IMR-90 (cell line): ENCODE data around the gene ANKRD13B. TPM values are rescaled to one million over a fixed set of nuclear protein-coding genes. Genes with fewer than 3 reads are reported as not detected.

ENCODE experiments used
- ATAC-seq: fragments of 200-7000 bp; cut with Tn5 transposase; 2 replicates; pipeline ENCODE4 v1.9.1; 2020; ENCODE audit warnings: low read depth, mild to moderate bottlenecking, moderate library complexity
- BruUV-seq: library from RNA; stranded (reverse); fragments of 400-500 nt; replicated peaks from 2 replicates; lab custom pipeline; 2021; lab: Mats Ljungman, UMichigan
- CTCF ChIA-PET: fragments of 300-600 bp; formaldehyde crosslinking; extraction: SDS; loops from one replicate; lab custom pipeline; 2021; ENCODE audit warnings: antibody characterized with exemption; lab: Yijun Ruan, JAX
- POLR2A ChIA-PET: fragments of 300-600 bp; sonication (Branson Sonifier 250); formaldehyde crosslinking; loops from one replicate; lab custom pipeline; 2022; ENCODE audit warnings: antibody characterized with exemption; ENCODE audit not compliant: unreplicated experiment; lab: Charles Lee
- DNase-seq: peaks from one replicate; pipeline ENCODE4 v3.0.0; 2013
- H2AFZ ChIP-seq: replicated peaks from 2 replicates; pipeline ENCODE3; 2013; ENCODE audit warnings: low read length, mild to moderate bottlenecking; ENCODE audit not compliant: poor library complexity
- H2AK5ac ChIP-seq: 2 replicates; pipeline ENCODE4 v1.6.1; 2013; ENCODE audit warnings: low read depth, low read length, inconsistent platforms
- H2AK9ac ChIP-seq: replicated peaks from 2 replicates; pipeline ENCODE3; 2013; ENCODE audit warnings: mild to moderate bottlenecking, low read depth, low read length, moderate library complexity; ENCODE audit not compliant: poor library complexity
- H2BK120ac ChIP-seq: 2 replicates; pipeline ENCODE4 v1.6.1; 2013; ENCODE audit warnings: low read depth, low read length, inconsistent platforms
- H2BK15ac ChIP-seq: 3 replicates; pipeline ENCODE4 v1.6.1; 2013; ENCODE audit warnings: low read depth, low read length, inconsistent platforms
- H2BK20ac ChIP-seq: 2 replicates; pipeline ENCODE4 v1.6.1; 2013; ENCODE audit warnings: low read depth, mild to moderate bottlenecking, inconsistent platforms, low read length, moderate library complexity
- H2BK5ac ChIP-seq: 2 replicates; pipeline ENCODE4 v1.6.1; 2013; ENCODE audit warnings: mild to moderate bottlenecking, low read depth, low read length, inconsistent platforms; ENCODE audit not compliant: poor library complexity, severe bottlenecking
- H3K14ac ChIP-seq: replicated peaks from 2 replicates; pipeline ENCODE4 v1.6.1; 2013; ENCODE audit warnings: low read depth, low read length, inconsistent platforms
- H3K18ac ChIP-seq: 2 replicates; pipeline ENCODE4 v1.6.1; 2013; ENCODE audit warnings: low read depth, low read length, control low read depth
- H3K23ac ChIP-seq: 2 replicates; pipeline ENCODE4 v1.6.1; 2013; ENCODE audit warnings: low read depth, low read length, inconsistent platforms
- H3K27ac ChIP-seq: 2 replicates; pipeline ENCODE4 v1.5.1; 2013; ENCODE audit warnings: mild to moderate bottlenecking, control low read depth, low read length; ENCODE audit not compliant: insufficient read depth
- H3K27me3 ChIP-seq: 2 replicates; pipeline ENCODE4 v1.6.1; 2013; ENCODE audit warnings: low read length; ENCODE audit not compliant: control insufficient read depth, insufficient read depth
- H3K36me3 ChIP-seq: 2 replicates; pipeline ENCODE4 v1.6.1; 2013; ENCODE audit warnings: low read length, mixed read lengths; ENCODE audit not compliant: control insufficient read depth, insufficient read depth
- H3K4ac ChIP-seq: 2 replicates; pipeline ENCODE4 v1.6.1; 2013; ENCODE audit warnings: low read depth, low read length, inconsistent platforms
- H3K4me1 ChIP-seq: 2 replicates; pipeline ENCODE4 v1.6.1; 2013; ENCODE audit warnings: low read length, mixed read lengths; ENCODE audit not compliant: control insufficient read depth, insufficient read depth
- H3K4me2 ChIP-seq: 2 replicates; pipeline ENCODE4 v1.6.1; 2013; ENCODE audit warnings: low read depth, mild to moderate bottlenecking, control low read depth, low read length, moderate library complexity
- H3K4me3 ChIP-seq: 2 replicates; pipeline ENCODE4 v1.5.1; 2013; ENCODE audit warnings: low read depth, mild to moderate bottlenecking, control low read depth, low read length, moderate library complexity; ENCODE audit not compliant: insufficient read depth
- H3K56ac ChIP-seq: 2 replicates; pipeline ENCODE4 v1.6.1; 2013; ENCODE audit warnings: low read length, inconsistent platforms; ENCODE audit not compliant: insufficient read depth; ENCODE audit errors: extremely low read depth
- H3K79me1 ChIP-seq, 2 experiments: 2 replicates each; pipeline ENCODE4 v1.6.1; 2013; ENCODE audit warnings: low read length in 2 of 2, inconsistent platforms in 1 of 2, low read depth in 1 of 2
- H3K9ac ChIP-seq: 2 replicates; pipeline ENCODE4 v1.6.1; 2013; ENCODE audit warnings: low read depth, low read length, control low read depth
- H3K9me1 ChIP-seq: 2 replicates; pipeline ENCODE4 v1.6.1; 2013; ENCODE audit warnings: low read length, inconsistent platforms; ENCODE audit not compliant: insufficient read depth
- H3K9me3 ChIP-seq: 2 replicates; pipeline ENCODE4 v1.6.1; 2013; ENCODE audit warnings: low read length; ENCODE audit not compliant: control insufficient read depth, insufficient read depth
- H4K20me1 ChIP-seq: 2 replicates; pipeline ENCODE4 v1.6.1; 2013; ENCODE audit warnings: low read length, inconsistent platforms; ENCODE audit not compliant: insufficient read depth
- H4K5ac ChIP-seq: 2 replicates; pipeline ENCODE4 v1.6.1; 2013; ENCODE audit warnings: mild to moderate bottlenecking, low read depth, low read length, control low read depth
- H4K8ac ChIP-seq, 2 experiments: 2 replicates each; pipeline ENCODE4 v1.6.1; 2013; ENCODE audit warnings: low read depth in 2 of 2, low read length in 2 of 2, control low read depth in 1 of 2, inconsistent platforms in 1 of 2
- H4K91ac ChIP-seq: 2 replicates; pipeline ENCODE4 v1.6.1; 2013; ENCODE audit warnings: low read depth, low read length, inconsistent platforms; ENCODE audit not compliant: insufficient read depth
- CHD1 ChIP-seq: IDR thresholded peaks from 2 replicates; pipeline ENCODE4 v1.6.1; 2012; ENCODE audit warnings: low read depth, low read length, improper control_type of control experiment
- MAZ ChIP-seq: IDR thresholded peaks from 2 replicates; pipeline ENCODE4 v1.6.1; 2012; ENCODE audit warnings: low read depth, mild to moderate bottlenecking, low read length, improper control_type of control experiment, moderate library complexity, borderline replicate concordance
- MXI1 ChIP-seq: IDR thresholded peaks from 2 replicates; pipeline ENCODE4 v1.6.1; 2012; ENCODE audit warnings: low read depth, mild to moderate bottlenecking, low read length, moderate library complexity, borderline replicate concordance
- WGBS, 2 experiments: methylation state at CpG; one replicate each; pipeline versions ENCODE4 v1.1.5 to v1.1.7; 2013; ENCODE audit warnings: missing lambda C conversion rate in 2 of 2; ENCODE audit not compliant: insufficient read length in 1 of 2; ENCODE audit errors: extremely low coverage in 2 of 2; 5-methylcytosine and 5-hydroxymethylcytosine counted together
- dilution Hi-C: fragments of 300-500 bp; cut with HindIII; formaldehyde crosslinking; loops from one replicate; pipeline ENCODE4 v1.14.3; 2018; ENCODE audit warnings: low sequenced_read_pairs; ENCODE audit not compliant: unreplicated experiment
- in situ Hi-C: fragments of 300-500 bp; cut with MboI; formaldehyde crosslinking; loops from 3 replicates; pipeline ENCODE4 v1.14.3; 2019; ENCODE audit warnings: low sequenced_read_pairs, inconsistent platforms, mixed read lengths
- intact Hi-C: fragments of 100-400 bp; cut with micrococcal nuclease; formaldehyde crosslinking; loops from 2 replicates; pipeline ENCODE4 v1.10.0; 2022
- polyA plus RNA-seq, 3 experiments: library from polyadenylated mRNA; depleted of rRNA; stranded (reverse); fragments of >200 nt; gene quantifications; 2 replicates each; pipeline ENCODE4 v1.2.3, GENCODE V29; 2012; ENCODE audit warnings: low replicate concordance in 1 of 3
- total RNA-seq: library from RNA; depleted of rRNA; stranded (reverse); fragments of >200 nt; gene quantifications from 2 replicates; pipeline ENCODE4 v1.2.3, GENCODE V29; 2012
- TF ChIP-seq, protein P1 (sequence below): conservative IDR thresholded peaks from 2 replicates; pipeline ENCODE4 v1.5.1; 2012; ENCODE audit warnings: mild to moderate bottlenecking, low read depth, low read length, improper control_type of control experiment

Gene ANKRD13B
- total and polyA plus RNA-seq, 2 of the 4 experiments (the other 2 are of a cell fraction), result 0.90 to 4.0 TPM

- peak; percentile 99 for TF ChIP-seq MAZ
Observed at GRCh38 chr17:29591737-29592608, 959 bp upstream of the ANKRD13B start (continued).

DNA sequence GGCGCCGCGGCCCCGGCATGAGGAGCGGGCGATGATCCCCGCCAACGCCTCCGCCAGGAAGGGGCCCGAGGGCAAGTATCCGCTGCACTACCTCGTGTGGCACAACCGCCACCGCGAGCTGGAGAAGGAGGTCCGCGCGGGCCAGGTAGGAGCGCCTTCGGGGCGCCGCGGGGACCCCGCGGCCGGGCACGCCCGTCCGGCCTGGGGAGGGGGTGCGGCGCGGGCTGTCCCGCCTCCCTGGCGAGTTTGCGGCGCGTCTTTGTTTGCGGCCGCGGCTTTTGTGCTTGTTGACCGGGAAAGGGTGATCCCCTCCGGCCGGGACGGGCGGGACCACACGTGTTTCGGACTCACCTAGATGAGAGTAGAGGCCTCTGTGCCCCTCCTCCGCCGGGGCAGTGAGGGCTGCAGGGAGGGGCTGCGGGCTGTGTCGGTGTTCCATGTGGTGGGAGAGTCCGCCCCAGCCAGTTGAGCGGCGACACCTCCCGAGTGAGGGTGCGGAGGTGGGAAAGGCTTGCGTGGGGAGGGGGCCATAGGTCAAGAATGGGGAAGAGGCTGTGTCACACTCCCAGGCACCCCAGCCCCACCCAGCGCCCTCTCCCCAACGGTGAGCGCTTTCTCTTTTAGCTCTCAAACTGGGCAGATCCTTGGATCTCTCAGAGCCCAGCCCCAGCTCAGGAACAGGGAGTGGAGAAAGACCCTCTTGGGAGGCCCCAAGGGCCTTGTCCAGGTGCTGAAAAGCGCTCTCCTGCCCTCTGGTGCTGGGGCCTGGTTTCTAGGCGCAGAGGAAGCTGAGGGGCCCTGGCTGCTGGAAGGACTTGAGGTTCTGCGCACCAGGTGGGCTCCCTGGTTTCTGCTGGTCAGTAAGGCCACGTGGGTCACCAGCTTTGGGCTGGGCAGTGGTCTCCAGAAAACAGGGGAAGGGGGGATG, 923 bp downstream of the ANKRD13B start:
- H2BK120ac ChIP-seq, result no peak overlapping the region

More for the DNA sequence above, 923 bp downstream of the ANKRD13B start:
- peak overlapping the region; percentile 73 for H3K4me3 ChIP-seq
- no peak overlapping the region for H4K91ac ChIP-seq
- no peak overlapping the region for H2BK15ac ChIP-seq
- dilution Hi-C loops (no loop called here), intact Hi-C loops (no loop called here), in situ Hi-C loops (no loop called here)
- peak; percentile 24 for DNase-seq
- H3K27ac ChIP-seq, result no peak overlapping the region
- H3K4me2 ChIP-seq, result peak overlapping the region; percentile 86
- TF ChIP-seq, protein P1, sequence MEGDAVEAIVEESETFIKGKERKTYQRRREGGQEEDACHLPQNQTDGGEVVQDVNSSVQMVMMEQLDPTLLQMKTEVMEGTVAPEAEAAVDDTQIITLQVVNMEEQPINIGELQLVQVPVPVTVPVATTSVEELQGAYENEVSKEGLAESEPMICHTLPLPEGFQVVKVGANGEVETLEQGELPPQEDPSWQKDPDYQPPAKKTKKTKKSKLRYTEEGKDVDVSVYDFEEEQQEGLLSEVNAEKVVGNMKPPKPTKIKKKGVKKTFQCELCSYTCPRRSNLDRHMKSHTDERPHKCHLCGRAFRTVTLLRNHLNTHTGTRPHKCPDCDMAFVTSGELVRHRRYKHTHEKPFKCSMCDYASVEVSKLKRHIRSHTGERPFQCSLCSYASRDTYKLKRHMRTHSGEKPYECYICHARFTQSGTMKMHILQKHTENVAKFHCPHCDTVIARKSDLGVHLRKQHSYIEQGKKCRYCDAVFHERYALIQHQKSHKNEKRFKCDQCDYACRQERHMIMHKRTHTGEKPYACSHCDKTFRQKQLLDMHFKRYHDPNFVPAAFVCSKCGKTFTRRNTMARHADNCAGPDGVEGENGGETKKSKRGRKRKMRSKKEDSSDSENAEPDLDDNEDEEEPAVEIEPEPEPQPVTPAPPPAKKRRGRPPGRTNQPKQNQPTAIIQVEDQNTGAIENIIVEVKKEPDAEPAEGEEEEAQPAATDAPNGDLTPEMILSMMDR, result 0 out of 2 replicates have a peak, but pooled peaks have one; percentile 17
- TF ChIP-seq MXI1, result peak; percentile 76; the same call in 1 of the 2 replicates
- TF ChIP-seq CHD1, result no peak
- WGBS, 2 experiments, result 1% methylated on average over 14 of the region's 64 CpGs; no CpG with 5 or more reads in 1 of the 2 experiments
- peak overlapping the region; percentile 89 for H2AFZ ChIP-seq
- H3K79me1 ChIP-seq, result peaks cover 0 to 24% of the 10 kb centered on the region in 2 experiments; a peak in 3 of 4 replicates
- H3K9me1 ChIP-seq, result no peaks in the 10 kb centered on the region; the same call in 1 of the 2 replicates
- no peaks in the 10 kb centered on the region for H3K9me3 ChIP-seq
- H2AK5ac ChIP-seq, result no peak overlapping the region
- no peak overlapping the region for H3K18ac ChIP-seq
- H2AK9ac ChIP-seq, result peak overlapping the region; percentile 86
- H3K56ac ChIP-seq, result no peak overlapping the region
- H3K27me3 ChIP-seq, result peaks cover 2% of the 10 kb centered on the region; the same call in 1 of the 2 replicates
- ChIA-PET CTCF (interaction anchor here (1.2 kb wide), 1 partner anchor 24 kb away, joined by 3 read pairs; no protein-coding TSS in a partner anchor), POLR2A (no interaction called here)
- no peak overlapping the region for H2BK20ac ChIP-seq
- ATAC-seq, result no peak
- no TSS peak for BruUV-seq
- H3K14ac ChIP-seq, result no peak overlapping the region
- peaks cover 30% of the 10 kb centered on the region for H3K4me1 ChIP-seq
- no peak overlapping the region for H4K5ac ChIP-seq
- peaks cover 36% of the 10 kb centered on the region for H4K20me1 ChIP-seq
- H3K36me3 ChIP-seq, result no peaks in the 10 kb centered on the region
- H3K23ac ChIP-seq, result no peak overlapping the region; the same call in 1 of the 2 replicates
- no peak overlapping the region; a peak in 1 of 4 replicates for H4K8ac ChIP-seq
- no peak overlapping the region for H2BK5ac ChIP-seq
- no peak overlapping the region for H3K4ac ChIP-seq
- 0 out of 2 replicates have a peak overlapping the region, but pooled peaks have one; percentile 48 for H3K9ac ChIP-seq
